ENCODE measurements around the gene NHSL2.
"Not testable (repeated sequence)": the region's sequence is repeated elsewhere in the genome, so short reads cannot be mapped to it uniquely, and the experiment has no call there.

Gene NHSL2

GRCh38 chrX:72057331-72057730, 146.7 kb downstream of the NHSL2 start:
- no peak for DNase-seq (ENCODE audit: extremely low read depth, low read depth)
- H3K4me3 ChIP-seq (replicated peaks; ENCODE audit: low read depth, low read length), result no peak overlapping the region
- TF ChIP-seq CTCF (IDR thresholded peaks at IDR 0.05; ENCODE audit: low read depth, low read length, missing control alignments), result no peak

DNA sequence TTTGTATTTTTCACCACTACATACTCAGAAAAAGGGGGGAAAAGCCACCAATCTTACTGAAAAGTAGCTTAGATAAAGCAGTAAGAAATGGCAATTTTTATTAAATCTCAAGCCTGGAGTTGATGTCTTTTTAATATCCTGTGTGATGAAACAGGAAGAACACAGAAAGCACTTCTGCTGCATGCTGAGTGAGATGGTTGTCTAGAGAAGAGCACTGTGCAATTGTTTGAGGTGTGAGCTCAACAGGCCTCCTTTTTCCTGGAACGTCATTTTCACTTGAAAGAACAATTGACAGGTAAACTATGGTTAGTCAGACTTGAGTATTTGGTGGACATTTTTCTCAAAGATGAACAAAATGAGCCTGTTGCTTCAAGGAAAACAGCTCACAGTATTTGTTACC, 147.2 kb downstream of the NHSL2 start:
- H3K4me3 ChIP-seq (replicated peaks; ENCODE audit: low read depth, low read length), result no peak overlapping the region
- no peak for TF ChIP-seq CTCF (IDR thresholded peaks at IDR 0.05; ENCODE audit: low read depth, low read length, missing control alignments)
- DNase-seq (ENCODE audit: extremely low read depth, low read depth), result no peak

GRCh38 chrX:72058346-72058745, 147.7 kb downstream of the NHSL2 start:
- not testable (repeated sequence) for DNase-seq (ENCODE audit: extremely low read depth, low read depth)

DNA sequence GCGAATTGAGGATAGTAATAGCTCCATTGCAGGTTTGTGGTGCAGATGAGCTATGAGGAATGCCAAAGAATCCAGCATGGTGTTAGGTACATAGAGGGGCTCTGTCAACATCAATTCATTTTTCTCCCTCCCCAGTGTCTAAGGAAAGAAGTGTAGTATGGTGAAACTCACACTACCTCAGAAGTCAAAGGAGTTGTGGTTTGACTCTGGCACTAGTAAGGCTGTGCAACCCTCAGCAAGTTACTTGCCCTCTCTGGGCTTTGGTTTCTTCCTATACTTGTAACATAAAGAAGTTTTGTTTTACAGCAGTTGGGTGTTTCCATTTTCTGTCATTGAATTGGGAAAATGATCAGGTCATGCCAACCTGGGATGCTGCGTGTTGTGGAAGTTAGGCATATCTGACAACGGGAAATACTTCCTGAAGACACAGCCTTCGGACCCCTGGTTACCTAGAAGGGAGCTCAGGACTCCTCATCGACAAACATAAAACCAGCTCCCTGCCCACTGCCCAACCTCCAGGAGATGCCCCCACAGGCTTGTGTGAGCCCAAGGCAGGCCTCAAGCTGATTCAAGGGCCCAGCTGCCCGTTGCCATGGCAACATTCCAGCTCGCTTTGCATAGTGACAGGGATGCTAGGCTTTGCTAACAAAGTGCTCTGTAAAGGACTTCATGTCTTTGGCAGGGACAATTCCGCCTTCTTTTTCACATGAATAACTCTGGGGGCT, 149.7 kb downstream of the NHSL2 start:
- H3K4me3 ChIP-seq (replicated peaks; ENCODE audit: low read depth, low read length), result no peak overlapping the region
- no peak for TF ChIP-seq CTCF (IDR thresholded peaks at IDR 0.05; ENCODE audit: low read depth, low read length, missing control alignments)
- no peak for DNase-seq (ENCODE audit: extremely low read depth, low read depth)

More at GRCh38 chrX:72058346-72058745, 147.7 kb downstream of the NHSL2 start:
- H3K4me3 ChIP-seq (replicated peaks; ENCODE audit: low read depth, low read length), result not testable (repeated sequence)

- no peak for DNase-seq (ENCODE audit: extremely low read depth, low read depth)
- TF ChIP-seq CTCF (IDR thresholded peaks at IDR 0.05; ENCODE audit: low read depth, low read length, missing control alignments), result no peak
- no peak overlapping the region for H3K4me3 ChIP-seq (replicated peaks; ENCODE audit: low read depth, low read length)
Observed at GRCh38 chrX:72060921-72061490, 150.4 kb downstream of the NHSL2 start.

DNA sequence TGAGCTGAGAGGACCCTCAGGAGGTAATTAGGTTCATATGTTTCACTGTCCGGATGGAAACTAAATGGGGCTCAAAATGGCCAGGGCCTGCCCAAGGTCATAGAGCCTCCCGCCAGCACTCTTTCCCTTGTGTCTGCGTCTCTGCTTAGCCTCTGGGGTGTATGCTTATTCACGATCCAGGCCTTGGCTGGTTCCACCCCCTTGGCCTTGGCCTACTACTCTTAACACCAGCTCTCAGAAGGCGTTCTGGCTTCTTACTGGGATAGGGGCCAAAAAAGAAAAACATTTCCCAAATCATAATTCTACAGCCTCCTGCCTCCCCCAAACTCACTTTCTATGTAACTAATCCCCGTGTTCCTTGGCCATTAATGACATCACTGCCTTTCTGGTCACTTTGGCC, 152.3 kb downstream of the NHSL2 start:
- DNase-seq (ENCODE audit: extremely low read depth, low read depth), result no peak
- no peak overlapping the region for H3K4me3 ChIP-seq (replicated peaks; ENCODE audit: low read depth, low read length)
- TF ChIP-seq CTCF (IDR thresholded peaks at IDR 0.05; ENCODE audit: low read depth, low read length, missing control alignments), result no peak

DNA sequence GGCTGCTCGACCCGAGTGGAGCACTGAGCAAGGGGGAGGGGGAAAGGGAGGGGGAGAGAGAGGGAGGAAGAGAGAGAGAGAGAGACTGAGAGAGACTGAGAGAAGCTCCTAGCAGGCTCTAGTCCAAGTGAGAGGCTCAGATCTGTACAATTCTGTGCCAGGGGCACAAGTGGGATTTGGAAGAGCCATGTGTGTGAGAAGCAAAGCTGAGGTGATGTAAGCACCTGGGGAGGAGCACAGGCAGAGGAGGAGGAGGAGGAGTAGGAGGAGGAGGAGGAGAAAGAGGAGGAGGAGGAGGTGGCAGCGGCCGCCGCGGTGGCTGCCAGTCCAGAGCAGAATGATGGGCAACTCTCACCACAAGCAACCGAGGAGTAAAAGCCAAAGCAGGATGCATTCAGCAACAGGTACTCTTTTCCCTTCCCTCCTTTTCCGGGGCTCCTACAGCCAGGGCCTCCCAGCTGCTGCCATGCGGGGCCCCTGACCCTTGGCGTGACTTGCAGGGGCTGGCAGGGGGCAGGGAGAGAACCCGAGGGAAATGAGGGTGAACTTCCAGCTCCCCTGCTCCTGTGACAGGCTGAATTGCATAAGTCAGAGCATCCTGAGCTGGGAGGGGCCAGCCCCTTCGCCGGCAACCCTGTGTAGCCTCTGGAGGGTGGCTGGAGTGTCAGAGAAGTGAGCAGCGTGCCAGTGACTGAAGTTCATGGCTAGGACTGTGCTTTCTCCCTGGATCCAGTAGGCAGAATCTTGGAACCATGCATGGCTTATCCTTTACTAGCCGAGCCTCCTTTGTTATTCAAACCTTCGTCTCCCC, 158.9 kb downstream of the NHSL2 start:
- no peak overlapping the region for H3K4me3 ChIP-seq (replicated peaks; ENCODE audit: low read depth, low read length)
- no peak for DNase-seq (ENCODE audit: extremely low read depth, low read depth)
- TF ChIP-seq CTCF (IDR thresholded peaks at IDR 0.05; ENCODE audit: low read depth, low read length, missing control alignments), result no peak
